HG03159 (cell line): ENCODE results near the gene SP110.
A peak's percentile ranks its signal among the peaks of the same experiment; 100 is the strongest.
"Not testable (repeated sequence)": the region's sequence is repeated elsewhere in the genome, so short reads cannot be mapped to it uniquely, and the experiment has no call there.

ENCODE experiments used
- ATAC-seq: cut with Tn5 transposase; IDR thresholded peaks from one replicate; pipeline ENCODE4 v1.9.1; 2021; ENCODE audit warnings: mild to moderate bottlenecking, moderate library complexity; ENCODE audit not compliant: unreplicated experiment

The SP110 gene

GRCh38 chr2:230225486-230225885, 5.7 kb upstream of the SP110 start, which contains the start of gene SP140:
Gene SP140 (plus strand): TSS chr2:230225736. CDS start chr2:230225845, 109 bp downstream.
- ATAC-seq = peak; percentile 71

DNA sequence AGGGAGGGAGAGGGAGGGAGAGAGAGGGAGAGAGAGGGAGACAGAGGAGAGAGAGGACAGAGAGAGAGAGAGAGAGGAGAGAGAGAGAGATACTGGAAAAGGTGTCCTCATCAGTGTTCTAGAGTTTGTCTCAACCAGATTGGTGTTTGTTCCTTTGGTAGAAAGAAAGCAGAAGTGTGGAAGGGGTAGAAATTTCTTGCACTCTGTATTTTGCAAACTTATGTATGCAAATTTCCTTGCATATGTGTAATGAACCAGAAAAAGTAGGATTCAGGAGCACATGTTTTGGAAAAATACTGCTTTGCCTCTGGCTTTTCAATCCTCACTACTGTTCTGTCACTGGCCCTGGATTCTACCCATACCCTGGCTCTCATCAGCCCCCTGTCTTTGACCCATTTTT, 4.7 kb upstream of the SP110 start:
- no peak for ATAC-seq

DNA sequence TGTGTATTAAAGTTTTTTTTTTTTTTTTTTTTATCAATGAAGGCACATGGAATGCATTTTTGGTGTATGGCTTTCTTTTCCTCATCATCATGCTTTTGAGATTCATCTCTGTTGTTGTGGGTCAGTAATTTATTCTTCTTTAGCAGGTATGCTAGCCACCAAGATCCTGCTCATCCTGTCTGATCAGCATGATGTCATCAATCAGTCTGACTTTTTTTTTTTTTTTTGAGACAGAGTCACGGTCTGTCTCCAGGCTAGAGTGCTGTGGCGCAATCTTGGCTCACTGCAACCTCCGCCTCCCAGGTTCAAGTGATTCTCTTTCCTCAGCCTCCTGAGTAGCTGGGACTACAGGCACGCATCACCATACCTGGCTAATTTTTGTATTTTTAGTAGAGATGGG, 3.0 kb upstream of the SP110 start:
- not testable (repeated sequence) for ATAC-seq

GRCh38 chr2:230221493-230221892, 1.7 kb upstream of the SP110 start:
- no peak for ATAC-seq

- no peak for ATAC-seq
Observed at GRCh38 chr2:230220347-230220969, 674 bp upstream of the SP110 start.

- ATAC-seq = no peak
Observed at GRCh38 chr2:230218421-230218820, 1.4 kb downstream of the SP110 start.

- ATAC-seq = peak; percentile 43
Observed at GRCh38 chr2:230217424-230217823, 2.4 kb downstream of the SP110 start.

- ATAC-seq = no peak
Observed at GRCh38 chr2:230216489-230216888, 3.3 kb downstream of the SP110 start.

DNA sequence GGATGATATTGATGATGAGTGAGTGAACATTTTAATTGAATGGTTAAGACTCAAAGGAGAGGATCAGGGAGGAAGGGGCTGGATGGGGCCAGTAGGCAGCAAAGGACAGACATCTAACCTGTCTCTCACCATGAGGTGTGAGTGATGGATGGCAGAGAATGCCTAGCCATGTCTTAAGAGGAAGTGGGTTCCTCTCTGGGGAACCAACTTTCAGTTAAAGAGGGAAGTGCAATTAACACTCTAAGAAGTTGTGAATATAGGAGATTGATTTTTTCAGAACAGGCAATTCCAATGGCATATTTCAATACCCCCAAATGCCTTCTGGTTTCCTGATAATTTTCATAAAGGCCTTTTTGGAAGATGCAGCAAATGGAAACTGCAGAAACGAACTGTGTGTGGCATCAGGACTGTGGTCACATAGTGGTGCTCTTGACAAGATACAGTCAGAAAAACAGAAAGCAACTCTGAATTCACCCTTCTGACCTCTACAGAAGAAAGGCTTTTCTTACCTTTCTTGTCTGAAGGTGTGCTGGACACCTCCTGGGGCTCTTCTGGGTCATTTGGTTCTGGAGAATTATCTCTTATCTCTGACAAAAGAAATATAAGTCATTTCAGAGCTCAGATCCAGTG, 10.2 kb downstream of the SP110 start:
- peak; percentile 56 for ATAC-seq

DNA sequence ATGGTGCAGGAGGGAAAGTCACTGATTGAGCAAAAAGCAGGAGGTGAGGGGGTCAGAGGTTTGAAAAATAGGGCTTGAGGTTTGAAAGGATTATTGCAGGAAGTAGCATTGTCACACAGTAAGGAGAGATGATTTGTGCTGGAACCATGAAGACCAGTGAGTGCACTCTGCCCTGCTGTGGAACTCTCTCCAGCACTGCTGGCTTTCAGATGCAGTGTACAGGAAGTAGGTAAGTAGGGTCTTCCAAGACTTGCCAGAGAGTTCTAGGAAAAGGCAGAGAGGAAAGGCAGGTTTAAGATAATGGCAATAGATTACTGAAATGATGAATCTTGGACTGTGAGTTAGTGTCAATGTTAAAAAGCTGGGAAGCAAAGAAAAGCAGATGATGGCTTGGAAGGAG, 11.2 kb downstream of the SP110 start:
- ATAC-seq = no peak

- ATAC-seq = no peak
Observed at GRCh38 chr2:230205721-230206120, 14.1 kb downstream of the SP110 start.

DNA sequence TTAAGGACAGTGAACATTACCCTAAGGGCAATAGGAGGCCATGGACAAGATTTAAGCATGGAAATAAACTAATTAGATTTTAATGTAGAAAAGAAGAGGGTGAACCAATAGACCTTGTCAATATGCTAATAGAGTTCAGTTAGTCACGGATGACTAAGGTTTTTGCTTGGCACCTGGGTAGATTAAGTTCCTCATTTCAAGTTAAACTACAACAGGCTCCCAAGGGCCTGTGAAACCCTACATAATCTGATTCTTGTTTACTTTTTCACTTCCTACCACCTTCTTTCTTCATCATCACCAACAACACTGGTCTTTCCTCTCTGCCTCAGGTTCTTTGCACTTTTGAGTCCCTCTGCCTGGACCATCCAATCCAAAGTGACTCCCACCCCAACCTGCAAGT, 14.8 kb downstream of the SP110 start:
- ATAC-seq = peak; percentile 61

- peak; percentile 40 for ATAC-seq
Observed at GRCh38 chr2:230203110-230203676, 16.6 kb downstream of the SP110 start.

GRCh38 chr2:230202430-230203109, 17.2 kb downstream of the SP110 start:
- ATAC-seq = peak; percentile 53

- no peak for ATAC-seq
Observed at GRCh38 chr2:230184727-230185578, 34.8 kb downstream of the SP110 start.

GRCh38 chr2:230181195-230181594, 38.6 kb downstream of the SP110 start:
- ATAC-seq = no peak

- no peak for ATAC-seq
Observed at GRCh38 chr2:230179907-230180306, 39.9 kb downstream of the SP110 start.

GRCh38 chr2:230178546-230179485, 41.0 kb downstream of the SP110 start:
- ATAC-seq = no peak

DNA sequence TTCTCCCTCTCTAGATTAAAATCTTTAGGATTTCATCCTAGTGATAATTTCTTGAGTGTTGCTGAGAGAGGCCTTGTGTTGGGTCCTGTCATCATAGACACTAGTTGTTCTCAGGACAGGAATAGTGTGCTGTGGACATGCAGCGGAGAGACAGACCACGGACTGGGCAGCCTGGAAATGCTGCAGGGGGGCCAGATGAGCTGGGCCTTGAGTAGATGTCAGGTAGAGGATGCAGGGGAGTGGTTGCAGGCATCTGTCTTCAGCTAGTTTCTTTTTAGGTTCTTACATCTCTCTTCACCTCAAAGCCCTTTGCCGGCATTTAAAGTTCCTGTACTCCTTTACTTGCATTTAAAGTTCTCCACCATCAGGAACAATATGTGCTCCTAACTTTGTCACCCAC, 42.8 kb downstream of the SP110 start:
- no peak for ATAC-seq

DNA sequence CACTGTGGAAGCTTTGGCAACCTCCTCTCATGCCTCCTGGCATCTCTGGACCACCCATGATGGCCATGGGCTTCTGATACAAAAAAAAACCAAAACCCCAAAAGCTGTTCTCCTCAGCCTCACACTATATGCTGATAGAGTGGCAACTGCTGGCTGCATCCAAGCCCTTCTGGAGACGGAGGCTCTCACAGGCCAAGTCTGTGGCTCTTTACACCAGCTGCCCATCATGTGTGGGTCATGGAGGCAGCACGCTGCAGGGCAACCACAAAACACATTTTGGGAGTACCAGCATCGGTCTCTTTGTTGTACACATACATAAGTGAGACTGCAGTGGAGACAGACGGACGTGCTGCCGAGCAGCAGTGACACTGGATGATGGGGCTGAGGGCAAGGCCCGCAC, 45.3 kb downstream of the SP110 start:
- no peak for ATAC-seq
